Measurements from ENCODE around the gene FTO.

DNA sequence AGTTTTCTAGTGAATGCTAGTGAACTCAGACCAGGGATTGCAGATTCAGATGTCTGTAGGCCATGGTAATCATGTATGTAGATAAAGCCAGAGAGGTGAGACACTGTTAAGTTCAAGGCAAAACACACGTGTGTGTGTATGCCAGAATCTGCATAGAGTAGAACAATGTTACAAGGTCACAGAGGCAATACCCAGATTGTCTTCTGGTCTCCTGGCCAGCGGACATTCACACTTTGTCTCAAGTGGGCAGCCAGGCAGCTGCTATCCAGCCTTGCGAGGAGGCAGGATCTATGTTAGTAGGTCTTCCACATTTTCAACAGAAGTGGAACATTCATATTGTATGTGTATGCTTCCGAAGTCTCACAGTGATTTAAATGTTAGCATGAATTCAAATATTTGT, 244.4 kb downstream of the FTO start:
- TF ChIP-seq, protein P1, sequence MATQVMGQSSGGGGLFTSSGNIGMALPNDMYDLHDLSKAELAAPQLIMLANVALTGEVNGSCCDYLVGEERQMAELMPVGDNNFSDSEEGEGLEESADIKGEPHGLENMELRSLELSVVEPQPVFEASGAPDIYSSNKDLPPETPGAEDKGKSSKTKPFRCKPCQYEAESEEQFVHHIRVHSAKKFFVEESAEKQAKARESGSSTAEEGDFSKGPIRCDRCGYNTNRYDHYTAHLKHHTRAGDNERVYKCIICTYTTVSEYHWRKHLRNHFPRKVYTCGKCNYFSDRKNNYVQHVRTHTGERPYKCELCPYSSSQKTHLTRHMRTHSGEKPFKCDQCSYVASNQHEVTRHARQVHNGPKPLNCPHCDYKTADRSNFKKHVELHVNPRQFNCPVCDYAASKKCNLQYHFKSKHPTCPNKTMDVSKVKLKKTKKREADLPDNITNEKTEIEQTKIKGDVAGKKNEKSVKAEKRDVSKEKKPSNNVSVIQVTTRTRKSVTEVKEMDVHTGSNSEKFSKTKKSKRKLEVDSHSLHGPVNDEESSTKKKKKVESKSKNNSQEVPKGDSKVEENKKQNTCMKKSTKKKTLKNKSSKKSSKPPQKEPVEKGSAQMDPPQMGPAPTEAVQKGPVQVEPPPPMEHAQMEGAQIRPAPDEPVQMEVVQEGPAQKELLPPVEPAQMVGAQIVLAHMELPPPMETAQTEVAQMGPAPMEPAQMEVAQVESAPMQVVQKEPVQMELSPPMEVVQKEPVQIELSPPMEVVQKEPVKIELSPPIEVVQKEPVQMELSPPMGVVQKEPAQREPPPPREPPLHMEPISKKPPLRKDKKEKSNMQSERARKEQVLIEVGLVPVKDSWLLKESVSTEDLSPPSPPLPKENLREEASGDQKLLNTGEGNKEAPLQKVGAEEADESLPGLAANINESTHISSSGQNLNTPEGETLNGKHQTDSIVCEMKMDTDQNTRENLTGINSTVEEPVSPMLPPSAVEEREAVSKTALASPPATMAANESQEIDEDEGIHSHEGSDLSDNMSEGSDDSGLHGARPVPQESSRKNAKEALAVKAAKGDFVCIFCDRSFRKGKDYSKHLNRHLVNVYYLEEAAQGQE (IDR thresholded peaks at IDR 0.05; ENCODE audit: insufficient read depth in 1 of 2, low read depth in 2 of 2, low read length in 2 of 2): no peak
- TF ChIP-seq SIN3A (IDR thresholded peaks at IDR 0.05; ENCODE audit: borderline replicate concordance, insufficient read depth, low read length): no peak
- no peak for TF ChIP-seq POLR2AphosphoS5 (IDR thresholded peaks at IDR 0.05; ENCODE audit: low read depth, low read length)
- TF ChIP-seq TAF1 (IDR thresholded peaks at IDR 0.05; ENCODE audit: borderline replicate concordance, insufficient read depth, low read length): no peak

All from PFSK-1 (cell line).